SK-N-SH (cell line): ENCODE measurements around the gene ZBED5. TPM values are rescaled to one million over a fixed set of nuclear protein-coding genes. Genes with fewer than 3 reads are reported as not detected.
A peak's percentile ranks its signal among the peaks of the same experiment; 100 is the strongest.

ENCODE experiments used
- CTCF ChIA-PET: fragments of 300-600, 350-600 bp; formaldehyde crosslinking; extraction: SDS; loops from one replicate; lab custom pipeline; 2021; lab: Yijun Ruan, JAX
- POLR2A ChIA-PET: fragments of 350-600 bp; sonication (Branson Sonifier 250); formaldehyde crosslinking; extraction: SDS; loops from one replicate; lab custom pipeline; 2020; ENCODE audit warnings: antibody characterized with exemption, inconsistent platforms; lab: Yijun Ruan, JAX
- DNase-seq: peaks from one replicate; pipeline ENCODE4 v3.0.0; 2012
- H2AFZ ChIP-seq: fragments of 200-600 bp; sonication (generic); 2 replicates; pipeline ENCODE4 v1.8.1; 2016; ENCODE audit warnings: antibody characterized with exemption, mild to moderate bottlenecking, low read depth
- H3F3A ChIP-seq: fragments of 200-600 bp; sonication (generic); replicated peaks from 2 replicates; pipeline ENCODE3; 2016; ENCODE audit warnings: antibody characterized with exemption, mild to moderate bottlenecking; ENCODE audit not compliant: insufficient read depth
- H3K27ac ChIP-seq, 2 experiments: fragments of 200-500 bp in 1 of 2; fragments of 200-600 bp in 1 of 2; sonication (Bioruptor generic) in 1 of 2; sonication (generic), shearing (Covaris generic) in 1 of 2; 2 replicates each; pipeline versions ENCODE4 v1.5.1 to v1.6.1; 2014 to 2016; ENCODE audit warnings: low read depth in 2 of 2, inconsistent platforms in 1 of 2, low read length in 1 of 2, mild to moderate bottlenecking in 1 of 2, mixed read lengths in 1 of 2
- H3K27me3 ChIP-seq: fragments of 200-600 bp; sonication (generic), shearing (Covaris generic); 2 replicates; pipeline ENCODE4 v1.6.1; 2016; ENCODE audit warnings: mixed run types; ENCODE audit not compliant: insufficient read depth
- H3K36me3 ChIP-seq, 2 experiments: fragments of 200-500 bp in 1 of 2; fragments of 200-600 bp in 1 of 2; sonication (Bioruptor generic) in 1 of 2; sonication (generic) in 1 of 2; replicated peaks in 1 of 2; 2 replicates each; pipeline versions ENCODE3 to v1.5.1; 2014 to 2016; ENCODE audit warnings: low read length in 1 of 2, mild to moderate bottlenecking in 1 of 2; ENCODE audit not compliant: insufficient read depth in 2 of 2, control insufficient read depth in 1 of 2
- H3K4me1 ChIP-seq, 2 experiments: fragments of 200-500 bp in 1 of 2; fragments of 200-600 bp in 1 of 2; sonication (Bioruptor generic) in 1 of 2; sonication (generic), shearing (Covaris generic) in 1 of 2; 2 replicates each; pipeline versions ENCODE4 v1.5.1 to v1.6.1; 2014 to 2016; ENCODE audit warnings: low read depth in 1 of 2, low read length in 1 of 2, mixed run types in 1 of 2; ENCODE audit not compliant: insufficient read depth in 2 of 2, control insufficient read depth in 1 of 2
- H3K4me2 ChIP-seq: fragments of 200-600 bp; sonication (generic), shearing (Covaris generic); 2 replicates; pipeline ENCODE4 v1.6.1; 2017; ENCODE audit warnings: mixed run types
- H3K4me3 ChIP-seq, 2 experiments: fragments of 200-500 bp in 1 of 2; fragments of 200-600 bp in 1 of 2; sonication (Bioruptor generic) in 1 of 2; sonication (generic), shearing (Covaris generic) in 1 of 2; 2 replicates each; pipeline versions ENCODE4 v1.5.1 to v1.8.1; 2014 to 2016; ENCODE audit warnings: low read depth in 2 of 2, inconsistent platforms in 1 of 2, low read length in 1 of 2, mild to moderate bottlenecking in 1 of 2, mixed read lengths in 1 of 2, moderate library complexity in 1 of 2
- H3K79me2 ChIP-seq: fragments of 200-600 bp; sonication (generic); 2 replicates; pipeline ENCODE4 v1.8.1; 2017; ENCODE audit warnings: mild to moderate bottlenecking; ENCODE audit not compliant: insufficient read depth
- H3K9ac ChIP-seq: fragments of 200-600 bp; sonication (generic); 2 replicates; pipeline ENCODE4 v1.6.1; 2017; ENCODE audit warnings: mixed run types
- H3K9me2 ChIP-seq: fragments of 200-600 bp; sonication (generic); 2 replicates; pipeline ENCODE4 v1.6.1; 2017; ENCODE audit warnings: mixed run types
- H3K9me3 ChIP-seq: fragments of 200-600 bp; sonication (generic); 2 replicates; pipeline ENCODE4 v1.6.1; 2017; ENCODE audit warnings: mixed run types, mild to moderate bottlenecking, moderate library complexity
- H4K20me1 ChIP-seq: fragments of 200-600 bp; sonication (generic); 2 replicates; pipeline ENCODE4 v1.6.1; 2017; ENCODE audit warnings: mild to moderate bottlenecking, mixed run types; ENCODE audit not compliant: insufficient read depth
- ELF1 ChIP-seq: IDR thresholded peaks from 2 replicates; pipeline ENCODE4 v1.4.0; 2012
- GATA2 ChIP-seq: sonication (generic); formaldehyde crosslinking; IDR thresholded peaks from 2 replicates; pipeline ENCODE4 v1.5.0; 2020; ENCODE audit warnings: mild to moderate bottlenecking, missing genetic modification reagents
- MAX ChIP-seq: IDR thresholded peaks from 2 replicates; pipeline ENCODE4 v1.4.0; 2012; ENCODE audit warnings: low read depth
- RAD21 ChIP-seq: IDR thresholded peaks from 2 replicates; pipeline ENCODE4 v1.6.1; 2012; ENCODE audit warnings: mild to moderate bottlenecking, low read length
- RXRA ChIP-seq: IDR thresholded peaks from 2 replicates; pipeline ENCODE4 v1.4.0; 2012; ENCODE audit warnings: low read depth, mild to moderate bottlenecking, borderline replicate concordance
- SIN3A ChIP-seq: IDR thresholded peaks from 2 replicates; pipeline ENCODE4 v1.6.1; 2012; ENCODE audit warnings: low read depth, mild to moderate bottlenecking, low read length, moderate library complexity, borderline replicate concordance
- SMC3 ChIP-seq: IDR thresholded peaks from 2 replicates; pipeline ENCODE4 v1.6.1; 2012; ENCODE audit warnings: low read depth, low read length, improper control_type of control experiment
- TCF12 ChIP-seq: IDR thresholded peaks from 2 replicates; pipeline ENCODE4 v1.4.0; 2012
- TEAD4 ChIP-seq: IDR thresholded peaks from 2 replicates; pipeline ENCODE4 v1.4.0; 2012; ENCODE audit warnings: mild to moderate bottlenecking, borderline replicate concordance; ENCODE audit not compliant: insufficient read depth
- WGBS: methylation state at CpG from one replicate; pipeline ENCODE4 v1.1.6; 2017; ENCODE audit warnings: low lambda C conversion rate; 5-methylcytosine and 5-hydroxymethylcytosine counted together
- polyA plus RNA-seq, 3 experiments: library from polyadenylated mRNA; depleted of rRNA; stranded (reverse); fragments of >200 nt; gene quantifications; 2 replicates each; pipeline ENCODE4 v1.2.3, GENCODE V29; 2012
- TF ChIP-seq, protein P1 (sequence below): fragments of 200-600 bp; sonication (generic); IDR thresholded peaks from 2 replicates; pipeline ENCODE4 v1.6.1; 2017; ENCODE audit warnings: antibody characterized with exemption, mild to moderate bottlenecking, moderate library complexity

The ZBED5 gene
- polyA plus RNA-seq, 1 of the 3 experiments (the other 2 are of a cell fraction) = 23.5 TPM

DNA sequence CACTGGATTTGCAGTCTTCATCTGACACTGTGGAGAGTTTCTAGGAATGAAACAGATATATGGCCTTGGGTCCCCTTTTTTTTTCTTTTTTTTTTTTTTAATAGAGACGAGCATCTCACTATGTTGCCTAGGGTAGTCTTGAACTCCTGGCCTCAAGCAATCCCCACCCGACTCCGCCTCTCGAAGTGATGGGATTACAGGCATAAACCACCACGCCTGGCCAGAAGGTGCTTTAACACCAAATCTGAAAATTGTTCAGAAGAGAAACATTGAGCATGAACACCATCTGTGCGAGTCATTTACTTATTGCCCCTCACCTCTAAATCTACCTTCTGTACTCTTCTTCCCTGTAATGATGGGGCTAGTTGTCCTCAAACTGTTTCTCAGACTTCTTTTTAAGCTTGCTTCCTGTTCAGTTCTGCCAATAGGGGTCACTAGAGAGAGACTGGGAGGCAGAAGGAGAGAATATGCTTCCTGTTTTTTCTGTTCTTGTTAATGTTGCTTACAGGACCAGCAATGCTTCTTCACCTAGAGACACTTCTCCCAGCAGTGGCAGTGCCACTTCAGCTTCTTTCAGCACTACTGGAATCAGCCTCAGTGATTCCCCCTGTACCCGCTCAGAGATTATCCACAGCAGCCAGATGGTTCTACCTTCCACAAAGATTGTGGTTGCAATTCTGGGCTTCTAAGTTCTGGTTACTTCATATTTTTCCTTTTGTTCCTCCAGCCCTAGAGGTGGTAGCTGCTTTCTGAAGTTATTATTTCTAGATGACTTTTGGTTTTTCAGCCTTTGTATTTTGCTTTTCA lies 20.8 kb upstream of the ZBED5 start:
- no peaks in the 10 kb centered on the region for H4K20me1 ChIP-seq
- no peaks in the 10 kb centered on the region for H3K36me3 ChIP-seq
- H3F3A ChIP-seq = peaks cover 5% of the 10 kb centered on the region
- H3K9me3 ChIP-seq = no peaks in the 10 kb centered on the region
- H3K27ac ChIP-seq = no peak overlapping the region; a peak in 1 of 4 replicates
- H2AFZ ChIP-seq = peak overlapping the region; percentile 39; the same call in 1 of the 2 replicates
- POLR2A ChIA-PET = interaction anchor here (1.2 kb wide), 1 partner anchor 21 kb away, joined by 3 read pairs; the partner anchor contains the start of gene ZBED5
- no peak overlapping the region for H3K4me2 ChIP-seq
- no peak overlapping the region for H3K9ac ChIP-seq
- WGBS = 87% methylated on average over 7 of the region's 7 CpGs
- CTCF ChIA-PET = interaction anchor here (0.6 to 2.5 kb wide), 20 partner anchors 8 to 922 kb away, joined by 3 to 10 read pairs (median 4); partner anchors contain the start of gene EIF4G2
- DNase-seq = peak; percentile 47
- no peak overlapping the region for H3K4me3 ChIP-seq
- no peaks in the 10 kb centered on the region for H3K79me2 ChIP-seq
- H3K9me2 ChIP-seq = no peaks in the 10 kb centered on the region
- no peaks in the 10 kb centered on the region for H3K27me3 ChIP-seq
- no peaks in the 10 kb centered on the region for H3K4me1 ChIP-seq
- TF ChIP-seq ELF1 (peak; percentile 37; the same call in 1 of the 2 replicates), RXRA (no peak), TEAD4 (no peak), RAD21 (peak; percentile 47), SIN3A (no peak), TCF12 (no peak), GATA2 (no peak), SMC3 (no peak)
- TF ChIP-seq, protein P1, sequence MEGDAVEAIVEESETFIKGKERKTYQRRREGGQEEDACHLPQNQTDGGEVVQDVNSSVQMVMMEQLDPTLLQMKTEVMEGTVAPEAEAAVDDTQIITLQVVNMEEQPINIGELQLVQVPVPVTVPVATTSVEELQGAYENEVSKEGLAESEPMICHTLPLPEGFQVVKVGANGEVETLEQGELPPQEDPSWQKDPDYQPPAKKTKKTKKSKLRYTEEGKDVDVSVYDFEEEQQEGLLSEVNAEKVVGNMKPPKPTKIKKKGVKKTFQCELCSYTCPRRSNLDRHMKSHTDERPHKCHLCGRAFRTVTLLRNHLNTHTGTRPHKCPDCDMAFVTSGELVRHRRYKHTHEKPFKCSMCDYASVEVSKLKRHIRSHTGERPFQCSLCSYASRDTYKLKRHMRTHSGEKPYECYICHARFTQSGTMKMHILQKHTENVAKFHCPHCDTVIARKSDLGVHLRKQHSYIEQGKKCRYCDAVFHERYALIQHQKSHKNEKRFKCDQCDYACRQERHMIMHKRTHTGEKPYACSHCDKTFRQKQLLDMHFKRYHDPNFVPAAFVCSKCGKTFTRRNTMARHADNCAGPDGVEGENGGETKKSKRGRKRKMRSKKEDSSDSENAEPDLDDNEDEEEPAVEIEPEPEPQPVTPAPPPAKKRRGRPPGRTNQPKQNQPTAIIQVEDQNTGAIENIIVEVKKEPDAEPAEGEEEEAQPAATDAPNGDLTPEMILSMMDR = peak; percentile 72

DNA sequence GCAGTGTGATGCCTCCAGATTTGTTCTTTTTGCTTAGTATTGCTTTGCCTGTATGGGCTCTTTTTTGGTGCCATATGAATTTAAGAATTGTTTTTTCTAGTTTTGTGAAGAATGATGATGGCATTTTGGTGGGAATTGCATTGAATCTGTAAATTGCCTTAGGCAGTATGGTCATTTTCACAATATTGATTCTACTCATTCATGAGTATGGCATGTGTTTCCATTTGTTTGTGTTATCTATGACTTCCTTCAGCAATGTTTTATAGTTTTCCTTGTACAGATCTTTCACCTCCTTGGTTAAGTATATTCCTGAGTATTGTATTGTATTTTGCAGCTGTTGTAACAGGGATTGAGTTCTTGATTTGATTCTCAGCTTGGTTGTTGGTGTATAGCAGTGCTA lies 18.3 kb upstream of the ZBED5 start:
- Histone ChIP-seq H3K9me2 (no peaks in the 10 kb centered on the region), H3K27ac (no peak overlapping the region), H3K36me3 (peaks cover 0 to 3% of the 10 kb centered on the region in 2 experiments), H3K4me2 (no peak overlapping the region), H3K79me2 (no peaks in the 10 kb centered on the region), H3K9ac (no peak overlapping the region), H3F3A (peaks cover 8% of the 10 kb centered on the region), H3K27me3 (no peaks in the 10 kb centered on the region), H2AFZ (no peak overlapping the region), H4K20me1 (no peaks in the 10 kb centered on the region), H3K9me3 (no peaks in the 10 kb centered on the region), H3K4me1 (no peaks in the 10 kb centered on the region), H3K4me3 (no peak overlapping the region)
- TF ChIP-seq MAX = no peak
- DNase-seq = no peak
- POLR2A ChIA-PET = no interaction called here
- CTCF ChIA-PET = no interaction called here
